Vagina (tissue), 2 donors: ENCODE measurements around the gene BUD23.

Experiments
- CTCF ChIP-seq, 3 experiments: fragments of 450-650 bp in 2 of 3; fragments of 200-600 bp in 1 of 3; sonication (generic) in 1 of 3; IDR thresholded peaks; one replicate each; pipeline ENCODE4 v1.5.1; 2017 to 2019; ENCODE audit warnings: antibody characterized with exemption in 3 of 3, mild to moderate bottlenecking in 2 of 3, moderate library complexity in 2 of 3
- POLR2A ChIP-seq, 2 donors: fragments of 450-650 bp; IDR thresholded peaks; one replicate each; pipeline ENCODE4 v1.6.1; 2017; ENCODE audit warnings: antibody characterized with exemption in 2 of 2, mild to moderate bottlenecking in 2 of 2, moderate library complexity in 2 of 2
- POLR2AphosphoS5 ChIP-seq, 2 donors: sonication (generic); formaldehyde crosslinking; IDR thresholded peaks; one replicate each; pipeline ENCODE4 v1.9.0; 2017; ENCODE audit warnings: antibody characterized with exemption in 2 of 2, mild to moderate bottlenecking in 2 of 2, low read depth in 1 of 2; ENCODE audit not compliant: insufficient read depth in 1 of 2

- no peak for TF ChIP-seq POLR2AphosphoS5 (IDR thresholded peaks at IDR 0.05; ENCODE audit: insufficient read depth in 1 of 2, low read depth in 1 of 2)
- TF ChIP-seq POLR2A (IDR thresholded peaks at IDR 0.05) = no peak
- no peak for TF ChIP-seq CTCF (IDR thresholded peaks at IDR 0.05)
Observed at GRCh38 chr7:73669858-73670385, 13.5 kb upstream of the BUD23 start.
